Occipital lobe (tissue), 2 donors: ENCODE results near the gene CFAP299. TPM values are rescaled to one million over a fixed set of nuclear protein-coding genes. Genes with fewer than 3 reads are reported as not detected.
"Not testable (repeated sequence)": the region's sequence is repeated elsewhere in the genome, so short reads cannot be mapped to it uniquely, and the experiment has no call there.

Experiments used
- DNase-seq: peaks from one replicate; lab custom pipeline; 2025; lab: John Stamatoyannopoulos, UW
- total RNA-seq: library from RNA; depleted of rRNA; stranded (reverse); fragments of >200 nt; gene quantifications from one replicate; pipeline ENCODE4 v1.2.3, GENCODE V29; 2014

CFAP299 gene
- total RNA-seq, 1 donor from 2014 or later: 1.1 TPM

DNA sequence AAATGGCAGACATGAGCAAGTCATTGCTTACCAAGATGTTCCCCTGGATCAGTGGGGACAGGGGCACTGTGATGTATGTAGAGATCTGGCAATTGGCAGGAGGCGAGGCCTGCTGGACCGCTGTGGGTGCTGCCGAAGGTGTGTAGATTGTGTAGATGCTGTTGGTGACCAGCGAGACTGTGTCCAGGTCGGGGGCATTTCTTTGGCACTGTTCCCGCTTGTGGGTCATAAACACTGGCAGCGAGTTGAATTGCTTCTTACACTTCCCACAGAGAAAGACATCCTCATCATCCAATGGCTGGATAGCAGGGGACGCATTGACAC, 52.7 kb downstream of the CFAP299 start:
- no peak for DNase-seq

DNA sequence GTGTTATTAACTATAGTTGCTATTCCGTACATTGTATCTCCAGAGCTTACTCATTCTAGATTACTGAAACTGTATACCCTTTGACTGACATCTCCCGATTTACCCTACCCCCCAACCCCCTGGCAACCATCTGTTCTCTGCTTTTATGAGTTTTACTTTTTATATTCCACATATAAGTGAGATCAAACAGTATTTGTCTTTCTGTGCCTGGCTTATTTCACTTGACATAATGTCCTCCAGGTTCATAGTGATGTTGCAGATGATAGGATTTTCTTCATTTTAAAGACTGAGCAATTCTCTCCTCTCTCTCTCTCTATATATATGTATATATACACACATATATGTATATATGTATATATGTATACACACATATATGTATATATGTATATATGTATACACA, 54.6 kb downstream of the CFAP299 start:
- DNase-seq: no peak

DNA sequence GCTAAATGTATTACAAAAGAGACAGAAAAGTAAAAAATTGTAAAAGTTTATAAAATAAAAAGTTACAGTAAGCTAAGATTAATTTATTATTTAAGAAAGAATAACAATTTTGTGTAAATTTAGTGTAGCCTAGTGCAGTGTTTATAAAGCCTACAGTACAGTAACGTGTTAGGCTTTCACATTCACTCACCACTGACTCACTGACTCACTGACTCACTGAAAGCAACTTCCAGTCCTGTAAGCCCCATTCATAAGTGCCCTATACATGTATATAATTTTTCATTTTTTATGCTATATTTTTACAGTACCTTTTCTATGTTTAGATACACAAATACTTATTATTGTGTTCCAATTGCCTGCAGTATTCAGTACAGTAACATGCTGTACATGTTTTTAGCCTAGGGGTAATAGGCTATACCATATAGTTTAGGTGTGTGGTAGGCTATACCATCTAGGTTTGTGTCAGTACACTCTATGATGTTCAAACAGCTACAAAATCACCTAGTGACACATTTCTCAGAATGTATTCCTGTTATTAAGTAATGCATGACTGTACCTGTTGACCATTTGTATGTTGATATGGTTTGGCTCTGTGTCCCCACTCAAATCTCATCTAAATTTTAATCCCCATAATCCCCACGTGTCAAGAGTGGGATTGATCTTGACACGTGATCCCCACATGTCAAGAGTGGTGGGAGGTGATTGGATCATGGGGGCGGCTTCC, 57.9 kb downstream of the CFAP299 start:
- no peak for DNase-seq

DNA sequence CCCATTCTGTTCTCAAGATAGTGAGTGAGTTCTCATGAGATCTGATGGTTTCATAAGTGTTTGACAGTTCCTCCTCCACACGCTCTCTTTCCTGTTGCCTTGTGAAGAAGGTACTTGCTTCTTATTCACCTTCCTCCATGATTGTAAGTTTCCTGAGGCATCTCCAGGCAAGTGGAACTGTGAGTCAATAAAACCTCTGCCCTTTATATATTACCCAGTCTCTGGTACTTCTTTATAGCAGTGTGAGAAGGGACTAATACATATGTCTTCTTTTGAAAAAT, 58.4 kb downstream of the CFAP299 start:
- no peak for DNase-seq

- DNase-seq: no peak
Measured at GRCh38 chr4:80407246-80407645, 71.7 kb downstream of the CFAP299 start.

- no peak for DNase-seq
Measured at GRCh38 chr4:80409809-80410208, 74.3 kb downstream of the CFAP299 start.

DNA sequence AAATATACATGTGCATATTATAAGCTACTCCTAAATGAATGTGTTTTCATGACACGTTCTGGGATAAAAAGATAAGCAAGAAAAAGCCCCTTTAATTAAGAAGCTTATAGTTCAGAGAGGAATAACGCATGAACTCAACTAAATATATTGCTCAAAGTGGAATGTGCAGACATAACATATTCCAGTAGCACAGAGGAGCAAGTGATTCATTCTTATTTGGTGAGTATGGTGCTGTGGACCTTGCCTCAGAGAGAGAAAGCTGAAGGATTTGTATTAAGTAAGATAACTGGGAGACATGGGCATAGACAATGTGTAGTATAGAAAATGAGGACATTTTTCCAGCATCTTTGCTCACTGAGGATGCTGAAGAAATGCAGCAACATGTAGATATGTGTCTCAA, 76.8 kb downstream of the CFAP299 start:
- no peak for DNase-seq

DNA sequence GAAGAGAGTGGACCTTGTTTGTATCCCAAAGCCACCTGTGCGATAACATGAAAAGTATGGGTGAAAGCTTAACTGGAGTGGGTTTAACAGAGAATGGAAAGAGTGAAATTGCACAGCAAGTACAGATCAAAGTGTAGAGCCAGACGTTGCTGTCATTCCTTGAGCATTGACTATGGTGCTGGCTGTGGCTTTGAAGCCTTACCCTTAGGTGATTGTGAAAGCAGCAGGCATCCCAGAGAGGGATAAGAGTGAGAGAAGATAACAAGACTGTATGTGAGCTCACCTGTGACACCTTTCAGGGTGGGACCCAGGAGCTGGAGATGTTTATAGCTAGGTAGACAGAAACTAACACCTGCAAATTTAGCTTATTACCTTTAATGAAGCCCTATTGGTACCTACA, 77.6 kb downstream of the CFAP299 start:
- DNase-seq: no peak

- no peak for DNase-seq
Measured at GRCh38 chr4:80417019-80417418, 81.5 kb downstream of the CFAP299 start.

DNA sequence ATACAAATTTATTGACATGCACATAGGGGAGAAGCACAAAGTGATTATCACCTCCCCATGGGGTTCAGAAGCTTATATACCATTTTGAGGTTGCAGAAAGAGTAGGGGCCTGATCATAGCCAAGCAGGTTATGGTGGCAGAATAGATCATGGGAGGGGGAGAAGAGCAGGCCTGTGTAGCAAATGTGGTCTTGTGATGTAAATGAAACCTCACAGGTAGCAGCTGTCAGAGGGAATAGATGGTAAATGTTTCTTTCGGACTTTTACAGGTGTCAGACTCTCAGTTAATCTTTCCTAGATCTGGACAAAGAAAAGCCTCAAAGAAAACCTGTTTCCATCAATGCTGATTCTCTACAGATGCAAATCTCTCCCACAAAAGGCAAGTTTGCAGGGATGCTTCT, 84.4 kb downstream of the CFAP299 start:
- DNase-seq: no peak

DNA sequence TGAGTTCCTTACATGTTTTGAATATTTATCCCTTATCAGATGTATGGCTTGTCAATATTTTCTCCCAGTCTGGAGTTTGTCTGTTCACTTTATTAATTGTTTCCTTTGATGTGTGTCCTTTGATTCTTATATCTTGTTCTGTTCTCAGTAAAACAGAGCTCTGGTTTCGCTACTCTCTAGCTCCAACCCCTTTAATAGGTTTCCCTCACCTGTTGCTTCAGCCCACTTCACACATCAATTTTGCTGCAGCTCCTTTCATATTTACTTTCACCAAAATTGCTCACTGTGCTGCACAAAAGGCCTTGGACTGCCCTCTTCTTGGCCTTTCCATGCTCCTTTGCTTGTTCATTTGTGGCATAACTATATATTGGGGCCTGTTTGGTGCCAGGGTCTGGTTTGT, 85.1 kb downstream of the CFAP299 start:
- no peak for DNase-seq

- no peak for DNase-seq
Measured at GRCh38 chr4:80422727-80423404, 87.3 kb downstream of the CFAP299 start.

DNA sequence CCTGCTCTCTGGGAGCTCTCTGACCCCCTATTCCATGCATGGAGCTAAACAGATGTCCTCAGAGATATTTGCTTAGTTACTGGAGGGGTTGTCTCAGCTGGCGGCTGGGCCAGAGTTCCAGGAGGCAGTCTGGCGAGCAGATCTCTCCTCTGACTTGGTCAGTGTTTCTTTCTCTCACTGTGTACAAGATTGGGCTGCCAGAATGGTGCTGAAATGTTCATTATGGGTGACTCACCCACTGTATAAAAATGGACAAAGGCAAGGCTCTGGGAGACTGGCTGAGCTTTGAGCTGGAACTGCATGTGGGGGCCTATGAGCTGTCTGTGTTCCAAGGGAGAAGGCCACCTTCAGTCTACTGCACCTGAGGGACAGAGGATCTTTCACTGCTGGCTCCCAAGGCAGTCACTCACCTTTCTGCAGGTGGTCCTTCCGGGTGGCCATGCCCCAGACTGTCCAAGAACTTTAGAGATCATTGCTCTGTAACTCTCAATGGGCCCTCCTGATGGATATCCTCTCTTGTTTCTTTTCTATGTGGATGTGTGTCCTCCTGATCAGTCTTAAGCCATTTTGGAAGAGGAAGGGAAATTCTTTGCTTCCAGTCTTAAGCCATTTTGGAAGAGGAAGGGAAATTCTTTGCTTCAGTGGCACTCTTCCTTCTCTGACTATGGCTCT, 88.2 kb downstream of the CFAP299 start:
- no peak for DNase-seq

DNA sequence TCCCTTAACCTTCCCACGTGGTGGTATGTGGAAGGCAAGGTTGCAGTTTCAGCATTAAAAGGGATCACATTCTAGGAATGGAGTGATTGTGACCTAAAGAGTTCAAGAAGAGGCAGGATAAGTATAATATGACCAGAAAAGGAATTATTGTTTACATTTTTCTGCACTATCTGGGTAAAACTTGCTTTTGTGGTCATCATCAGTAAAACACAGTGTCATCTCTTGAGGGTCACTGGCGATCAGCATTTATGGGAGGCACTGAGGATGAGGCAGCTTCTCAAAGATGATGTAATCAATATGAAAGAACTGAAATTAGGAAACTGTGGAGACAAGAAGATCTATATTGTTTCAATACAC, 88.7 kb downstream of the CFAP299 start:
- DNase-seq: no peak

DNA sequence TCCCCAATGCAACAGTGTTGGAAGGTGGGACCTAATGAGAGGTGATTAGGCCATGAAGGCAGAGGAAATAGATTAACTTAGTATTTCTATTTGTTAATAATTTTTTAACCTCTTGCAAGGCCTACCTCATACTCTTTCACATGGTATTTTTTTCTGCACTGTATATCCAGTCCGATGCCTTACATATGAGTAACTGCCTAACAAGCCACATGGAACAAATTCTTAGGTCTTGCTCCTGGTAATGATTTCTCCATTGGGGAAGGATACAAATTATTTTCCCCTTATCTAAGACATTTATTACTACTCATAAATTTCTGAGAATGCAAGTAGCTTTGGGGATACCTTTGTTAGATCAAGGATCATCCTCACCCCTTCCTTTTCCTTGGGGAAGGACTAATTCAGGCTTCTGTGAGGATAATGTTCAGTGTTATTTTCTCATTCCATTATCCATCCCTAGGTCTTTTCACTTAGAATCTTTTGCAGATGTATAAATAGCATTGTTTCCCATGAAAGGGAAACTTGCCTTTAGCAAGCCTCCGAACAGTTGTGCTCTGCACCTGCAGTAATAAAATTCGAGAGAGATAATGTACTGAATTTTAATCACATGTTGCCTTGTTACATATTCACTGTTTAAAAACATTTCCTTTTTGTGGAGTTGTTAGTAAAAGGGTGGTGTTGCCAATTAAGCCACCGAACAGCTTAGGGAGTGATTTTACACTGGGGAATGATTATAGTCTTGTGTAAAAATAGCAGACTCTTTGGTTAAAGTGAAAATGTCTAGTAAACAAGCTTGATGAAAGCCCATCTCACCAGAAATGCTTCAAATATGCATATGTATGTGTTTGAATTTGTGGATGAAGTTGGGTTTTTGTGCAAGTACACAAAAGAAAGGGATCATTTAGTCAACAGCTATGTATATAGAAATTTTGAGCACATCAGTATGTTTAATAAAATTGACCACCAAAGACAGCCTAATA, 89.9 kb downstream of the CFAP299 start:
- DNase-seq: no peak

- no peak for DNase-seq
Measured at GRCh38 chr4:80431203-80431965, 95.9 kb downstream of the CFAP299 start.

GRCh38 chr4:80434238-80434637, 98.7 kb downstream of the CFAP299 start:
- no peak for DNase-seq

GRCh38 chr4:80438016-80438415, 102.5 kb downstream of the CFAP299 start:
- no peak for DNase-seq

- DNase-seq: not testable (repeated sequence)
Measured at GRCh38 chr4:80439294-80440061, 103.9 kb downstream of the CFAP299 start.

DNA sequence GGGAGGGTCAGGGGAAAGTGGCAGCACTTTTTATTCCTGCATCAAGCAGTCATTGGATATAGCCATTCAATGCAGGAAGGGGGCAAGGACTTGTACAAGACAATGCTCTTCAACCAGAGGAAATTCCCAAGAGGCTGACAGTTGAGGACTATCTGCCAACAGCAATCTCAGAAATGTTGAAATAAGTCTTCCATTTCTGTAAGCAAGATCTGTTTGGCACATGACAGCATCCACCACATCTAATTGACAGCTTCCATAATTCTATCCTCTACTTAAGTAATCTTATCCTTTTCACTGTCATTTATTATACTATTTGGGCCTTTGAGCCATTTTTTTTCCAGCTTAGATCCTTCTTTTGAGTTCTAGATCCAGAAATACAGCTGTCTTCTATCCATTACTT, 110.7 kb downstream of the CFAP299 start:
- DNase-seq: no peak

GRCh38 chr4:80446664-80447063, 111.1 kb downstream of the CFAP299 start:
- no peak for DNase-seq
